A549 (cell line): ENCODE measurements around the gene LRRC47.

Experiments
- HOXA7 ChIP-seq: fragments of 250-450 bp; sonication (Bioruptor Pico); IDR thresholded peaks from 2 replicates; pipeline ENCODE4 v1.5.0; 2020; ENCODE audit warnings: mild to moderate bottlenecking, moderate library complexity
- HOXB13 ChIP-seq: fragments of 250-450 bp; sonication (Bioruptor Pico); IDR thresholded peaks from 2 replicates; pipeline ENCODE4 v1.5.0; 2020; ENCODE audit warnings: low read depth, mild to moderate bottlenecking, moderate library complexity
- MAFK ChIP-seq: fragments of 450-650 bp; IDR thresholded peaks from 2 replicates; pipeline ENCODE4 v1.6.1; 2014; ENCODE audit not compliant: partially characterized antibody
- MAX ChIP-seq: IDR thresholded peaks from 2 replicates; pipeline ENCODE4 v1.6.1; 2012
- MYC ChIP-seq: IDR thresholded peaks from 2 replicates; pipeline ENCODE4 v1.6.1; 2012; ENCODE audit warnings: mild to moderate bottlenecking, inconsistent platforms, low read length, improper control_type of control experiment, borderline replicate concordance
- NR3C1 ChIP-seq: fragments of >200 bp; sonication (Bioruptor Twin); formaldehyde crosslinking; IDR thresholded peaks from 3 replicates; pipeline ENCODE4 v1.6.1; 2017
- POLR2A ChIP-seq: IDR thresholded peaks from 2 replicates; pipeline ENCODE4 v1.6.1; 2012; ENCODE audit warnings: mild to moderate bottlenecking, low read length
- USF2 ChIP-seq: fragments of 450-650 bp; IDR thresholded peaks from 2 replicates; pipeline ENCODE4 v1.6.1; 2014; ENCODE audit warnings: antibody characterized with exemption
- TF ChIP-seq, protein P1 (sequence below): fragments of >200 bp; sonication (Bioruptor Twin); formaldehyde crosslinking; IDR thresholded peaks from 3 replicates; pipeline ENCODE4 v1.5.1; 2016

DNA sequence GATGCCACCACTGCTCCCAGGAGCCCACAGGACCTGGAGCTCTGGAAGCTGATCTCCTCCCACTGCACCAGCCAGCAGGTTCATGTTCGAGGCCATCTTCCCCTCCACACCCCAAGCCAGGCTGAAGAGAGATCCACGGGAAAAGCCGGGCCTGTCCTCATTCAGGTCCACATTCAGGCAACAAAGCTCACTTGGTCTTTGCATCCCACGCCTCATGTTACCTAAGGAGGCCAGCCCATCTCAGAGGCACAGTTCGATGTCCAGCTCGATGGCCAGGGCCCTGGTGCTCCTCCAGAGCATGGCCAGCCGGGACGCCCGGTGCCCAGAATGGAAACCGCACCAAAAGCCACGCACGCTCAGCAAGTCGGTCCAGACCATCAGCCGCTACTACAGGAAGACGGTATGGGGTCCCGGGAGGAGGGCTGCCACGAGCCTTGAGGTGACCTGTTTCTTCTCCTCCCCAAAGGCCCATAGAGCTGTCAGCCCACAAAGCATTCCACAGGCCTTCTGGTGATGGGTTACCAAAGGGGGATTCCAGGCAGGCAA is 43.8 kb downstream of the LRRC47 start, which contains the start of gene CCDC27:
- TF ChIP-seq, protein P1, sequence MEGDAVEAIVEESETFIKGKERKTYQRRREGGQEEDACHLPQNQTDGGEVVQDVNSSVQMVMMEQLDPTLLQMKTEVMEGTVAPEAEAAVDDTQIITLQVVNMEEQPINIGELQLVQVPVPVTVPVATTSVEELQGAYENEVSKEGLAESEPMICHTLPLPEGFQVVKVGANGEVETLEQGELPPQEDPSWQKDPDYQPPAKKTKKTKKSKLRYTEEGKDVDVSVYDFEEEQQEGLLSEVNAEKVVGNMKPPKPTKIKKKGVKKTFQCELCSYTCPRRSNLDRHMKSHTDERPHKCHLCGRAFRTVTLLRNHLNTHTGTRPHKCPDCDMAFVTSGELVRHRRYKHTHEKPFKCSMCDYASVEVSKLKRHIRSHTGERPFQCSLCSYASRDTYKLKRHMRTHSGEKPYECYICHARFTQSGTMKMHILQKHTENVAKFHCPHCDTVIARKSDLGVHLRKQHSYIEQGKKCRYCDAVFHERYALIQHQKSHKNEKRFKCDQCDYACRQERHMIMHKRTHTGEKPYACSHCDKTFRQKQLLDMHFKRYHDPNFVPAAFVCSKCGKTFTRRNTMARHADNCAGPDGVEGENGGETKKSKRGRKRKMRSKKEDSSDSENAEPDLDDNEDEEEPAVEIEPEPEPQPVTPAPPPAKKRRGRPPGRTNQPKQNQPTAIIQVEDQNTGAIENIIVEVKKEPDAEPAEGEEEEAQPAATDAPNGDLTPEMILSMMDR: no peak
- TF ChIP-seq POLR2A (no peak), HOXA7 (CRISPR knock-in tag) (no peak), MAFK (no peak), HOXB13 (CRISPR knock-in tag) (no peak), MAX (no peak), MYC (no peak), NR3C1 (no peak), USF2 (no peak)
